Stomach smooth muscle (tissue), 2 donors: ENCODE measurements around the gene USP3.

Source experiments
- H3K27ac ChIP-seq: one replicate; pipeline ENCODE4 v1.7.0; 2013; ENCODE audit warnings: mild to moderate bottlenecking, low read length, inconsistent platforms
- H3K27me3 ChIP-seq, 2 donors: one replicate each; pipeline ENCODE4 v1.7.0; 2013; ENCODE audit warnings: low read length in 2 of 2; ENCODE audit not compliant: insufficient read depth in 2 of 2, control insufficient read depth in 1 of 2
- H3K36me3 ChIP-seq, 2 donors: one replicate each; pipeline ENCODE4 v1.7.0; 2013; ENCODE audit warnings: low read length in 2 of 2; ENCODE audit not compliant: control insufficient read depth in 2 of 2, insufficient read depth in 2 of 2
- H3K4me1 ChIP-seq: one replicate; pipeline ENCODE4 v1.7.0; 2013; ENCODE audit warnings: low read length; ENCODE audit not compliant: control insufficient read depth, insufficient read depth
- H3K4me3 ChIP-seq, 2 donors: one replicate each; pipeline ENCODE4 v1.7.0; 2013; ENCODE audit warnings: low read length in 2 of 2
- H3K9ac ChIP-seq, 2 donors: one replicate each; pipeline ENCODE4 v1.7.0; 2013; ENCODE audit warnings: low read length in 2 of 2, mild to moderate bottlenecking in 1 of 2
- H3K9me3 ChIP-seq, 2 donors: one replicate each; pipeline ENCODE4 v1.7.0; 2013; ENCODE audit warnings: low read length in 2 of 2; ENCODE audit not compliant: control insufficient read depth in 2 of 2
- donor health status: healthy.
- donor health status: Pancreatic carcinoma.

USP3 gene

GRCh38 chr15:63489352-63489751 lies 15.0 kb upstream of the USP3 start:
- peaks cover 3% of the 10 kb centered on the region for H3K4me1 ChIP-seq
- H3K27ac ChIP-seq = no peak overlapping the region
- H3K4me3 ChIP-seq = no peak overlapping the region
- no peaks in the 10 kb centered on the region for H3K27me3 ChIP-seq
- no peak overlapping the region for H3K9ac ChIP-seq
- H3K9me3 ChIP-seq = no peaks in the 10 kb centered on the region
- H3K36me3 ChIP-seq = no peaks in the 10 kb centered on the region

- Histone ChIP-seq H3K4me1 (peaks cover 3% of the 10 kb centered on the region), H3K27ac (no peak overlapping the region)
Observed at GRCh38 chr15:63490345-63491034, 13.9 kb upstream of the USP3 start.

GRCh38 chr15:63491116-63491827 lies 13.1 kb upstream of the USP3 start:
- H3K27me3 ChIP-seq = no peaks in the 10 kb centered on the region
- H3K4me3 ChIP-seq = no peak overlapping the region
- H3K9me3 ChIP-seq = no peaks in the 10 kb centered on the region
- H3K9ac ChIP-seq = no peak overlapping the region
- H3K27ac ChIP-seq = no peak overlapping the region
- H3K4me1 ChIP-seq = peaks cover 3% of the 10 kb centered on the region
- H3K36me3 ChIP-seq = no peaks in the 10 kb centered on the region

More at GRCh38 chr15:63490345-63491034, 13.9 kb upstream of the USP3 start:
- H3K9ac ChIP-seq = no peak overlapping the region
- H3K4me3 ChIP-seq = no peak overlapping the region
- H3K9me3 ChIP-seq = no peaks in the 10 kb centered on the region
- no peaks in the 10 kb centered on the region for H3K27me3 ChIP-seq
- H3K36me3 ChIP-seq = no peaks in the 10 kb centered on the region

GRCh38 chr15:63491979-63492378 lies 12.4 kb upstream of the USP3 start:
- no peak overlapping the region for H3K9ac ChIP-seq
- H3K36me3 ChIP-seq = no peaks in the 10 kb centered on the region
- H3K27ac ChIP-seq = no peak overlapping the region
- no peak overlapping the region for H3K4me3 ChIP-seq
- peaks cover 3% of the 10 kb centered on the region for H3K4me1 ChIP-seq
- no peaks in the 10 kb centered on the region for H3K27me3 ChIP-seq
- no peaks in the 10 kb centered on the region for H3K9me3 ChIP-seq

GRCh38 chr15:63492541-63493077 lies 11.8 kb upstream of the USP3 start:
- no peaks in the 10 kb centered on the region for H3K27me3 ChIP-seq
- H3K4me1 ChIP-seq = no peaks in the 10 kb centered on the region
- no peak overlapping the region for H3K4me3 ChIP-seq
- no peaks in the 10 kb centered on the region for H3K9me3 ChIP-seq
- H3K27ac ChIP-seq = no peak overlapping the region
- no peak overlapping the region for H3K9ac ChIP-seq
- H3K36me3 ChIP-seq = no peaks in the 10 kb centered on the region

- no peaks in the 10 kb centered on the region for H3K9me3 ChIP-seq
- no peaks in the 10 kb centered on the region for H3K4me1 ChIP-seq
- H3K4me3 ChIP-seq = no peak overlapping the region
- H3K27me3 ChIP-seq = no peaks in the 10 kb centered on the region
- no peak overlapping the region for H3K9ac ChIP-seq
- no peak overlapping the region for H3K27ac ChIP-seq
- no peaks in the 10 kb centered on the region for H3K36me3 ChIP-seq
Observed at GRCh38 chr15:63493436-63493835, 11.0 kb upstream of the USP3 start.

- H3K9ac ChIP-seq = no peak overlapping the region
- H3K4me3 ChIP-seq = no peak overlapping the region
- no peak overlapping the region for H3K27ac ChIP-seq
- no peaks in the 10 kb centered on the region for H3K9me3 ChIP-seq
- no peaks in the 10 kb centered on the region for H3K27me3 ChIP-seq
- no peaks in the 10 kb centered on the region for H3K4me1 ChIP-seq
- no peaks in the 10 kb centered on the region for H3K36me3 ChIP-seq
Observed at GRCh38 chr15:63494408-63494807, 10.0 kb upstream of the USP3 start.

- no peaks in the 10 kb centered on the region for H3K36me3 ChIP-seq
- H3K27ac ChIP-seq = no peak overlapping the region
- H3K9me3 ChIP-seq = no peaks in the 10 kb centered on the region
- no peak overlapping the region for H3K4me3 ChIP-seq
- H3K4me1 ChIP-seq = no peaks in the 10 kb centered on the region
- no peaks in the 10 kb centered on the region for H3K27me3 ChIP-seq
- no peak overlapping the region for H3K9ac ChIP-seq
Observed at GRCh38 chr15:63495343-63495742, 9.1 kb upstream of the USP3 start.

GRCh38 chr15:63495780-63496488 lies 8.5 kb upstream of the USP3 start:
- H3K9ac ChIP-seq = no peak overlapping the region
- no peak overlapping the region for H3K27ac ChIP-seq
- no peak overlapping the region for H3K4me3 ChIP-seq

GRCh38 chr15:63497642-63498467 lies 6.5 kb upstream of the USP3 start:
- H3K4me1 ChIP-seq = peaks cover 21% of the 10 kb centered on the region

More at GRCh38 chr15:63495780-63496488, 8.5 kb upstream of the USP3 start:
- Histone ChIP-seq H3K4me1 (peaks cover 4% of the 10 kb centered on the region), H3K9me3 (no peaks in the 10 kb centered on the region), H3K36me3 (no peaks in the 10 kb centered on the region), H3K27me3 (no peaks in the 10 kb centered on the region)

More at GRCh38 chr15:63497642-63498467, 6.5 kb upstream of the USP3 start:
- H3K27me3 ChIP-seq = no peaks in the 10 kb centered on the region
- H3K27ac ChIP-seq = no peak overlapping the region
- H3K9me3 ChIP-seq = no peaks in the 10 kb centered on the region
- H3K4me3 ChIP-seq = no peak overlapping the region
- H3K9ac ChIP-seq = no peak overlapping the region
- H3K36me3 ChIP-seq = no peaks in the 10 kb centered on the region
